A673 (cell line): Measurements from ENCODE around the gene NBEA. TPM values are rescaled to one million over a fixed set of nuclear protein-coding genes. Genes with fewer than 3 reads are reported as not detected.

ENCODE experiments used
- BruUV-seq: library from RNA; stranded (reverse); fragments of 400-500 nt; replicated peaks from 2 replicates; lab custom pipeline; 2021; lab: Mats Ljungman, UMichigan
- CTCF ChIA-PET: fragments of 300-600 bp; sonication (Branson Sonifier 250); formaldehyde crosslinking; loops from one replicate; lab custom pipeline; 2022; ENCODE audit warnings: antibody characterized with exemption; lab: Charles Lee
- POLR2A ChIA-PET: fragments of 300-600 bp; sonication (Branson Sonifier 250); formaldehyde crosslinking; loops from one replicate; lab custom pipeline; 2022; ENCODE audit warnings: antibody characterized with exemption; ENCODE audit not compliant: low non-redundant PET; lab: Charles Lee
- DNase-seq: peaks from one replicate; pipeline ENCODE4 v3.0.0-alpha.2; 2015; ENCODE audit warnings: low spot score
- H3K27ac ChIP-seq: fragments of 200-600 bp; sonication (generic); 2 replicates; pipeline ENCODE4 v1.5.1; 2016; ENCODE audit warnings: mixed run types, low read depth, mild to moderate bottlenecking, mixed read lengths, antibody characterized with exemption, low read length; ENCODE audit not compliant: poor library complexity, severe bottlenecking
- H3K27me3 ChIP-seq: fragments of 200-600 bp; sonication (generic); replicated peaks from 2 replicates; pipeline ENCODE4 v1.6.1; 2017; ENCODE audit warnings: mixed run types, low read depth, mild to moderate bottlenecking, mixed read lengths, antibody characterized with exemption, low read length; ENCODE audit not compliant: insufficient read depth, poor library complexity
- H3K36me3 ChIP-seq: fragments of 200-600 bp; sonication (generic); 2 replicates; pipeline ENCODE4 v1.6.1; 2016; ENCODE audit warnings: mixed run types, mild to moderate bottlenecking, mixed read lengths, antibody characterized with exemption, low read length; ENCODE audit not compliant: insufficient read depth, poor library complexity, severe bottlenecking
- H3K4me1 ChIP-seq: fragments of 200-600 bp; sonication (generic); 2 replicates; pipeline ENCODE4 v1.6.1; 2017; ENCODE audit warnings: mixed run types, mild to moderate bottlenecking, mixed read lengths, antibody characterized with exemption, low read length; ENCODE audit not compliant: insufficient read depth, poor library complexity, severe bottlenecking
- H3K4me3 ChIP-seq: fragments of 200-600 bp; sonication (generic); 2 replicates; pipeline ENCODE4 v1.5.1; 2016; ENCODE audit warnings: low read depth, mixed run types, mild to moderate bottlenecking, mixed read lengths, low read length; ENCODE audit not compliant: poor library complexity, severe bottlenecking
- H3K9me3 ChIP-seq: fragments of 200-600 bp; sonication (generic); 2 replicates; pipeline ENCODE4 v1.6.1; 2016; ENCODE audit warnings: mixed run types, low read depth, mild to moderate bottlenecking, mixed read lengths, antibody characterized with exemption, low read length; ENCODE audit not compliant: poor library complexity, severe bottlenecking
- EZH2 ChIP-seq: fragments of 200-600 bp; sonication (generic); IDR thresholded peaks from 2 replicates; pipeline ENCODE4 v1.6.1; 2017; ENCODE audit warnings: borderline replicate concordance, low read depth, mild to moderate bottlenecking, mixed read lengths, antibody characterized with exemption, low read length; ENCODE audit not compliant: poor library complexity, severe bottlenecking
- intact Hi-C: fragments of 100-400 bp; cut with micrococcal nuclease; formaldehyde crosslinking; loops from one replicate; pipeline ENCODE4 v1.10.0; 2022; ENCODE audit not compliant: unreplicated experiment
- total RNA-seq: library from RNA; stranded (reverse); gene quantifications from 2 replicates; pipeline ENCODE4 v1.2.3, GENCODE V29; 2021
- TF ChIP-seq, protein P1 (sequence below): fragments of 300-800, 200-600 bp; sonication (generic); conservative IDR thresholded peaks from 2 replicates; pipeline ENCODE4 v1.5.1; 2017; ENCODE audit warnings: low read depth, mild to moderate bottlenecking, antibody characterized with exemption, low read length, moderate library complexity, mixed read lengths

The NBEA gene
- total RNA-seq, 1 experiment from 2014 or later: 4.2 TPM

GRCh38 chr13:34911159-34911558 lies 30.9 kb upstream of the NBEA start:
- no peak for DNase-seq
- Histone ChIP-seq H3K9me3 (no peaks in the 10 kb centered on the region), H3K4me3 (no peak overlapping the region), H3K4me1 (no peaks in the 10 kb centered on the region), H3K27ac (no peak overlapping the region), H3K36me3 (no peaks in the 10 kb centered on the region), H3K27me3 (peaks cover 15% of the 10 kb centered on the region)
- ChIA-PET POLR2A (no interaction called here), CTCF (no interaction called here)
- BruUV-seq: no TSS peak
- intact Hi-C loops: no loop called here
- TF ChIP-seq, protein P1, sequence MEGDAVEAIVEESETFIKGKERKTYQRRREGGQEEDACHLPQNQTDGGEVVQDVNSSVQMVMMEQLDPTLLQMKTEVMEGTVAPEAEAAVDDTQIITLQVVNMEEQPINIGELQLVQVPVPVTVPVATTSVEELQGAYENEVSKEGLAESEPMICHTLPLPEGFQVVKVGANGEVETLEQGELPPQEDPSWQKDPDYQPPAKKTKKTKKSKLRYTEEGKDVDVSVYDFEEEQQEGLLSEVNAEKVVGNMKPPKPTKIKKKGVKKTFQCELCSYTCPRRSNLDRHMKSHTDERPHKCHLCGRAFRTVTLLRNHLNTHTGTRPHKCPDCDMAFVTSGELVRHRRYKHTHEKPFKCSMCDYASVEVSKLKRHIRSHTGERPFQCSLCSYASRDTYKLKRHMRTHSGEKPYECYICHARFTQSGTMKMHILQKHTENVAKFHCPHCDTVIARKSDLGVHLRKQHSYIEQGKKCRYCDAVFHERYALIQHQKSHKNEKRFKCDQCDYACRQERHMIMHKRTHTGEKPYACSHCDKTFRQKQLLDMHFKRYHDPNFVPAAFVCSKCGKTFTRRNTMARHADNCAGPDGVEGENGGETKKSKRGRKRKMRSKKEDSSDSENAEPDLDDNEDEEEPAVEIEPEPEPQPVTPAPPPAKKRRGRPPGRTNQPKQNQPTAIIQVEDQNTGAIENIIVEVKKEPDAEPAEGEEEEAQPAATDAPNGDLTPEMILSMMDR: no peak
- TF ChIP-seq EZH2: no peak

- ChIA-PET POLR2A (no interaction called here), CTCF (no interaction called here)
- Histone ChIP-seq H3K9me3 (no peaks in the 10 kb centered on the region), H3K36me3 (no peaks in the 10 kb centered on the region), H3K27me3 (peaks cover 17% of the 10 kb centered on the region), H3K4me3 (no peak overlapping the region), H3K27ac (no peak overlapping the region), H3K4me1 (no peaks in the 10 kb centered on the region)
- peak; percentile 8 for DNase-seq
- no TSS peak for BruUV-seq
- intact Hi-C loops: no loop called here
- TF ChIP-seq EZH2: no peak
- TF ChIP-seq, protein P1: no peak
These were observed 29.0 kb upstream of the NBEA start for GRCh38 chr13:34913040-34913439.

- DNase-seq: no peak
- no peak overlapping the region for H3K4me3 ChIP-seq
- H3K4me1 ChIP-seq: no peaks in the 10 kb centered on the region
- intact Hi-C loops: no loop called here
- no peaks in the 10 kb centered on the region for H3K36me3 ChIP-seq
- no TSS peak for BruUV-seq
- no peak for TF ChIP-seq EZH2
- TF ChIP-seq, protein P1: no peak
- no peaks in the 10 kb centered on the region for H3K9me3 ChIP-seq
- ChIA-PET CTCF (no interaction called here), POLR2A (no interaction called here)
- H3K27ac ChIP-seq: no peak overlapping the region
- peaks cover 17% of the 10 kb centered on the region for H3K27me3 ChIP-seq
These were observed 27.7 kb upstream of the NBEA start for GRCh38 chr13:34914416-34914815.
